ENCODE data around the gene S100A10.

- TF ChIP-seq CTCF (IDR thresholded peaks at IDR 0.05; ENCODE audit: poor library complexity) (no peak), EZH2phosphoT487 (IDR thresholded peaks at IDR 0.05; ENCODE audit: low read depth, severe bottlenecking, unreplicated experiment) (no peak), EZH2 (IDR thresholded peaks at IDR 0.05; ENCODE audit: borderline replicate concordance) (no peak)
Observed at GRCh38 chr1:151993734-151994496, at the start of gene S100A10.

Data from hepatocyte (in vitro differentiated cells).